ENCODE results near the gene GIT1. TPM values are rescaled to one million over a fixed set of nuclear protein-coding genes. Genes with fewer than 3 reads are reported as not detected.

GIT1 gene
- polyA plus RNA-seq, 4 donors: 36.9 to 54.5 (median 41.7) TPM

- no peak for DNase-seq (ENCODE audit: low read depth in 4 of 4, low spot score in 3 of 4)
Measured at GRCh38 chr17:29581583-29582253, 7.7 kb downstream of the GIT1 start.

DNA sequence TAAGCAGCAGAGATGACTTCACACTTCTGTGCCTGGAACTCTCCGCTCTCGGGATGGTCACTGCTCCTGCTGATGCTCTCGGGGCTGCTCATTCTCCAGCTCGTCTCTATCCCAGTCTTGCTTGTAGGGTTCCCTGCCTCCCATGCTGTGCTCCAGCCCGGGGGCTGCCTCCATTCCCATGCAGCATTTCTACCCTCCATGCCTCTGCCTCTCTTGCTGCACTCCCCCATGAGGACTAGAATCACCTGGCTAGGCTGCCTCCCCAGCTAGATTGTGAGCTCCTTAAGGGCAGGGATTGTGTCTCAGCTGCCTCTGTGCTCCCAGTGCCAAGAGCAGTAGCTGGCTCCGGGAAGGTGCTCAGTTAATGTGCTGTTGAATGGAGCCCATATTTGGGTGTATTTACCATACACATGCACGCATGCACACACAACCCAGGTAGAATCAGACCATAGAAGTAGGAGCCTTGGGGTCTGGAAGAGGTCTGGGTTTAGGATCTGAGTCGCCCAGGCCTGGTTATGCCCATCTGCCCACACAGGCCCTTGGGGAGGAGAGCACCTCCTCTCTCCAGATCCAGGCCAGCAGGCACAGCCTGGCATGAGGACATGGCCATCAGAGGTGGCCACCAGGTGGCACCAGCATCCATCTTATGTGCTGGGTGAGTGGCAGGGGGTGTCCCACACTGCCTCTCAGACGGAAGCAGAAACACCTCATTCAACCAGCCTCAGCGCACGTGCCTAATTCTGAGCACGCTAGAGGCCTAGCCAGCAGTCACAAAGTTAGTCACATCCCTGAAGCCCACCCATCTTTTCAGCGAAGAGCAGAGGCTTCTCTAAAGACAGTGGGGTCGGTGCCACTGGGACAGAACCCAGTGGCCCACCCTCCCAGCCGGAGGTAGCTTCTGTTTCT is 9.3 kb downstream of the GIT1 start:
- DNase-seq (ENCODE audit: low read depth in 4 of 4, low spot score in 3 of 4): no peak

- DNase-seq (ENCODE audit: low read depth in 4 of 4, low spot score in 3 of 4): no peak
Measured at GRCh38 chr17:29578626-29579485, 10.6 kb downstream of the GIT1 start.

DNA sequence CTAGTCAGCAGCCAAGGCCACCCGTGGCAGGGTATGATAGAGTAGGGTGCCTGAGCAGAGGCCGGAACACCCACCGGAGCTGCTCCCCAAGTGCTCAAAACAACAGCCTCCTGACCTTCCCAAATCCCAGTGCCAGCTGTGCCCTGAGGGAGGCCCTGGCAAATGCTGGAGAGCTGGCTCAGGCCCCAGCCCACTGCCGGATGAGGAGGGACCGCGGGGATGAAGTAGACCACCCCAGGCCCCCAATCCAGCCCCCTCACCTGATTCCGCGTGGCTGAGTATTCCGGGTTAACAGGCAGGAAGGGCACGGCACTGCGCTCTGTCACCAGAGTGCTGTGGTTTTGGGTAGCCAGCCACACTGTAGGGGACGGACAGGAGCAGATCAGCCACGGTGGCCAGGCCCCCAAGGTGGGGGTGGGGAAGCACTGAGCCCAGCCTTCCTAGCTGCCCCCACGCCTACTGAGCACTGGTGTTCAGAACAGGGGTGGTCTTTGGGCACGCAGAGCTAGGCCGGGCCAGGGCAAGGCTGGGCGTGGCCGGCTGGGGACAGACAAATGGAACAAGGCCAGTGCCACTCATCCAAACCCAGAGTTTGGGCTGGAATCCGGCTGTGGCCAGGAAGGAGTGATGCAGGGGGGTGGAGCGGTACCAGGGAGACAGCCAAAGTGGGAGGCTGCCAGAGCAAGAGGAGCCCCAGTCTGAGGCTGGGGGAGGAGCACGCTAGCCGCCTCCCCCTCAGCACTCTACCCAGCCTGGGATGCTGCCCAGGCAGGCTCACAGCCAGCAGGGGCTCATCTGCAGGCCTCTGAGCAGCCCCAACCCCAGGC is 11.8 kb downstream of the GIT1 start:
- no peak for DNase-seq (ENCODE audit: low read depth in 4 of 4, low spot score in 3 of 4)

DNA sequence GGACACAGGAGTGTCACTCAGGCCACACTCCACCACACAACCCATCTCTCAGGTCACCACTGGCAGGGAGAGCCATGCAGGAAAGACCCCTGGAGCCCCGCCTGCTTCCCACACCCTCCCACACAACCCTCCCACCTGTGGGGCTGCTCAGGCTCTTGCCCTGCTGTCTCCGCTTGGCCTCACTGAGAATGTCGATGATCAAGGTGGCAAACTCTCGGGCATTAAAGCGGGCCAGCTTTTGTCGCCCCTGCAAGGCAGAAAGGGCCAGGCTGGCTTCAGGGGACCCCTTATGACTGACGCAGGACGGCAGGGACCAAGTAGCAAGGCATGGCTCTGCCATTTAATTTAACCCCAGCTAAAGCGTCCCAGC is 12.5 kb downstream of the GIT1 start:
- DNase-seq (ENCODE audit: low read depth in 4 of 4, low spot score in 3 of 4): no peak

DNA sequence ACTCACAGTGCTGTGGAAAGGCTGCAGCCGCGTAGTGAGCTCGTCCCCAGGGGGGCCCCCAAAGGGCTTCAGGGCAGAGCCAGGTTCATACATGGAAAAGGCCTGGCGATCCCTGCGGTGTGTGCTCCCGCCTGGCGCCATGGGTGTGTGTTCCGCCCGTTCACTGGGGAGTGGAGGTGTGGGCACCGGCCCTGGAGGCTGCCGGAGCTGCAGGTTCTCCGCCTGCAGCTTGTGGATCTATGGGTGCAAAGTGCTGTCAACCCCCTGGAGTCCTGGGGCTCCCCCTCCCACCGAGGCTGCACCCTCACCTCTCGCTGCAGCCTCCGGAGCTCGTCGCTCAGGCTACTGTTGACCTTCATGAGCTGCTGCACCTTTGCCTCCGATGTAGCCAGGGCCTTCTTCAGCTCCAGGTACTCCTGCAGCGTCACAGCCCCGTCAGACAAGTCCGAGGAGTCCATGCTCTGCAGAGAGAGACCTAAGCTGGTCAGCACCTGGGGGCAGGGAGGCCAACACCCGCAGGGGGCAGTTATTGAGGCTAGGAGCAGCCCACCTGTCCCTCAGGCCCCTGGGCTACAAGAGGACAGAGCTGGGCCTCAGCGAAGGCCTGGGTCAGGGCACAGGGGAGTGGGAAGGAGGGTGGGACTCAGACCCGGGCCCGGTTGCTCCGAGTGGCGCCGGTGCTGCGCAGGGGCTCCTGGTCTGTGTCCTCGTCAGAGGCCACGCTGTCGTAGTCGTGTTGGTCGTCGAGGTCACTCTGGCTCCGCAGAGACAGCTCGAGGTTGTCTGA is 13.0 kb downstream of the GIT1 start:
- DNase-seq (ENCODE audit: low read depth in 4 of 4, low spot score in 3 of 4): no peak

- no peak for DNase-seq (ENCODE audit: low read depth in 4 of 4, low spot score in 3 of 4)
Measured at GRCh38 chr17:29575511-29576213, 13.8 kb downstream of the GIT1 start.

GRCh38 chr17:29574732-29575510 is 14.5 kb downstream of the GIT1 start:
- DNase-seq (ENCODE audit: low read depth in 4 of 4, low spot score in 3 of 4): no peak

GRCh38 chr17:29573871-29574731 is 15.3 kb downstream of the GIT1 start:
- no peak for DNase-seq (ENCODE audit: low read depth in 4 of 4, low spot score in 3 of 4)

GRCh38 chr17:29573558-29573869 is 15.9 kb downstream of the GIT1 start:
- no peak for DNase-seq (ENCODE audit: low read depth in 4 of 4, low spot score in 3 of 4)

DNA sequence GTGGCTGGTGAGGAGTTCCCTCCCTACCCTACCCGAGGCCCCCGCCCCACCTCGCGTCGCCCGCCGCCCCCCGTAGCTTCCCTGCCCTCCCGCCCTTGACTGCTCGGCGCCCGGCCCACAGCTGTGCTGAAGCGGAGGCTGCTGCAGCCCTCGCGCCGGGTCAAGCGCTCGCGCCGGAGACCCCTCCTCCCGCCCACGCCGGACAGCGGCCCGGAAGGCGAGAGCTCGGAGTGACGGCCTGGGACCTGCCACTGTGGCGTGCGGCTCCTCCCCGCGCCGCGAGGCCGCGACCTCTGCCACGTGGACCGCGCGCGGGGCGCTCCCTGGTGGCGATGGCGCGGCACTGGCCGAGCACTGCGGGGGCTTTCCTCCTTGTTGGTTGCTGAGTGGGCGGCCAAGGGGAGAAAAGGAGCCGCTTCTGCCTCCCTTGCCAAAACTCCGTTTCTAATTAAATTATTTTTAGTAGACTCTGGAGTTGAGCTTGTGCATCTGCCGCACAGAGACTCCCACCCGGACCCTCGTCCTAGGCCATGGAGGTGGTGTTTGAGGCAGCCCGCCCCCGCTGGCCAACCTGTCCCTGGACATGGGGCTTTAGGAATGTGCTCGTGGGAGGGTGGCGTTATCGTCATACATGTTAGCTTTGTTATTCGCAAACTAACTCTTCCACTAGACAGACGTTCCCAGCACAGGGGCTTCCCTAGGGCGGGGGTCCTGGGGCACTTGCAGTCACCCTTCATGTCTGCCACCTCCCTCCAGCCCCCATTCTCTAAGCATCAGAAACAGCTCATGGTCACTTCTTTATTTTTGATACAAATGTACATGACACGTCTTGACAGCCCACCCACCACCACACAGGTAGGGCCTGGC is 16.5 kb downstream of the GIT1 start:
- no peak for DNase-seq (ENCODE audit: low read depth in 4 of 4, low spot score in 3 of 4)

DNA sequence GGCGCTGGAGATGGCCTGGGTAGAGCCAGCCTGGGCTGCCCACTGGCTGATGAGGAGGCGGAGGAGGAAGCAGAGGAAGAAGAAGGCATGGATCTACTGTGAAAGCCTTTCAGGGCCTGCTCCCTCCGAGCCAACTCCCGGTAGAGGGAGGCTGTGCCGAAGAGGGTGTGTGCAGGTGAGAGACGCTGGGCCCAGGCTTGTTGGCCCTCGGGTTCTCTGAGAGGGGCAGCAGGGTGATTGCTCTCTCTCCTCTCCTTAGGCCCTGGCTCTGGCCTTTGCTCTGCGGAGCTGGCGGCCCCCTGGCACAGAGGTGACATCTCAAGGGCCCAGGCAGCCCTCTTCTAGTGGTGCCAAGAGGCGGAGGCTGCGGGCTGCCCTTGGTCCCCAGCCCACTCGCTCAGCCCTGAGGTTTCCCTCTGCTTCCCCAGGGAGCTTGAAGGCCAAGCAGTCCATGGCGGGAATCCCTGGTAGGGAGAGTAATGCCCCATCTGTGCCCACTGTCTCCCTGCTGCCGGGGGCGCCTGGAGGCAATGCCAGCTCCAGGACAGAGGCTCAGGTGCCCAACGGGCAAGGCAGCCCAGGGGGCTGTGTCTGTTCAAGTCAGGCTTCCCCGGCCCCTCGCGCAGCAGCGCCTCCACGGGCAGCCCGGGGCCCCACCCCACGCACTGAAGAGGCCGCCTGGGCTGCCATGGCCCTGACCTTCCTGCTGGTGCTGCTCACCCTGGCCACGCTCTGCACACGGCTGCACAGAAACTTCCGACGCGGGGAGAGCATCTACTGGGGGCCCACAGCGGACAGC is 17.4 kb downstream of the GIT1 start:
- DNase-seq (ENCODE audit: low read depth in 4 of 4, low spot score in 3 of 4): no peak

GRCh38 chr17:29571486-29571882 is 18.0 kb downstream of the GIT1 start:
- DNase-seq (ENCODE audit: low read depth in 4 of 4, low spot score in 3 of 4): no peak

- no peak for DNase-seq (ENCODE audit: low read depth in 4 of 4, low spot score in 3 of 4)
Measured at GRCh38 chr17:29570521-29570920, 18.9 kb downstream of the GIT1 start.

DNA sequence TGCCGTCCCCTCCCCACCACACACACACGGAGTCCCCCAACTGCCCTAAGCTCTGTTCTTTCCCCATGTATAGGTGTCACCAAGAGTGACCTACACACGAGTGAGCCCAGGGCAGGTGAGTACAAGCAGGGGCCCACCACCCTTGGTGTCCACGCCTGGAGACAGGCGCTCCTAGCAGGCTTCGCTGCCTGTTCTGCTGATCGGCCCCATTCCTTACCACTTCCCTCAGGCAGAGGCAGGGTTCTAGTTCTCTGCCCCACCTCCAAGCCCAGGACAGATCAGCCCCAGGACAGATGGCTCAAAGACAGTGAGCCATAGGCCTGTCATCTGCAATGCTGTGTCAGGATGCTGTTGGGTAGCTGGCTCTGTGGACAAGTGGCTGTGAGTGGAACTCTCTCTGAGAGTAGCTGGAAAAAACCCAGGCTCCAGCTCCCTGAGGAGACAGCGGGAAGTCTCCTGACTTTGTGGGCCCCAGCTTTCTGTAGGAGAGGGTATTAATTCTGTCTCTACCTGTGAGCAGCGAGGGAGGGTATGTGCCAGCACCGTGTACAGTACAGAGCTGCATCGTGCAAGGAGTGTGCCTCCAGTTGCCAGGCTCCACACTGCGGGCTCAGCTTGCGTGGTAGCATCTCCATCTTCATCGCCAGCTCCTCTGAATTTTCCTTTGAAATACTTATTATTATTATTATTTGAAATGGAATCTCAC is 20.1 kb downstream of the GIT1 start:
- no peak for DNase-seq (ENCODE audit: low read depth in 4 of 4, low spot score in 3 of 4)

Data from left renal pelvis (tissue), 4 donors.